GM12878 (cell line): Measurements from ENCODE around the gene PLEKHF1. TPM values are rescaled to one million over a fixed set of nuclear protein-coding genes. Genes with fewer than 3 reads are reported as not detected.
A peak's percentile ranks its signal among the peaks of the same experiment; 100 is the strongest.

Source experiments
- BACH1 ChIP-seq: fragments of 450-650 bp; IDR thresholded peaks from 2 replicates; pipeline ENCODE4 v1.6.1; 2017; ENCODE audit warnings: mild to moderate bottlenecking, borderline replicate concordance
- CBX3 ChIP-seq: fragments of 200-600 bp; sonication (generic); IDR thresholded peaks from 2 replicates; pipeline ENCODE4 v1.6.1; 2016; ENCODE audit warnings: low read depth, borderline replicate concordance
- CEBPZ ChIP-seq: fragments of 150-350 bp; IDR thresholded peaks from 2 replicates; pipeline ENCODE4 v1.6.1; 2016; ENCODE audit warnings: low read depth, low read length
- HDGF ChIP-seq: fragments of 450-650 bp; IDR thresholded peaks from 2 replicates; pipeline ENCODE4 v1.6.1; 2016; ENCODE audit warnings: antibody characterized with exemption
- MEF2A ChIP-seq: IDR thresholded peaks from 2 replicates; pipeline ENCODE4 v1.6.1; 2011; ENCODE audit warnings: low read depth, mild to moderate bottlenecking, low read length, moderate library complexity; ENCODE audit not compliant: insufficient read depth
- MEF2B ChIP-seq: fragments of 450-650 bp; IDR thresholded peaks from 2 replicates; pipeline ENCODE4 v1.6.1; 2018; ENCODE audit warnings: mild to moderate bottlenecking, moderate library complexity; ENCODE audit not compliant: partially characterized antibody, poor library complexity, severe bottlenecking
- PAX5 ChIP-seq: IDR thresholded peaks from 2 replicates; pipeline ENCODE4 v1.6.1; 2011; ENCODE audit warnings: low read depth, low read length, borderline replicate concordance
- PML ChIP-seq: IDR thresholded peaks from 2 replicates; pipeline ENCODE4 v1.6.1; 2012; ENCODE audit warnings: low read length, inconsistent platforms
- POLR2AphosphoS5 ChIP-seq: IDR thresholded peaks from 2 replicates; pipeline ENCODE4 v1.6.1; 2011; ENCODE audit warnings: mild to moderate bottlenecking, low read length, inconsistent platforms
- RELB ChIP-seq: fragments of 450-650 bp; IDR thresholded peaks from 2 replicates; pipeline ENCODE4 v1.6.1; 2017; ENCODE audit warnings: low read depth, mild to moderate bottlenecking, moderate library complexity
- SIX5 ChIP-seq: IDR thresholded peaks from 2 replicates; pipeline ENCODE4 v1.6.1; 2011; ENCODE audit warnings: mild to moderate bottlenecking, low read depth, low read length, moderate library complexity; ENCODE audit not compliant: severe bottlenecking
- SMARCA5 ChIP-seq: fragments of 450-650 bp; IDR thresholded peaks from 2 replicates; pipeline ENCODE4 v1.6.1; 2017; ENCODE audit warnings: mild to moderate bottlenecking
- SMC3 ChIP-seq: IDR thresholded peaks from 2 replicates; pipeline ENCODE4 v1.6.1; 2011; ENCODE audit warnings: low read length, improper control_type of control experiment, borderline replicate concordance
- SREBF1 ChIP-seq: IDR thresholded peaks from 2 replicates; pipeline ENCODE4 v1.6.1; 2012; ENCODE audit warnings: mild to moderate bottlenecking, low read length
- TARDBP ChIP-seq: IDR thresholded peaks from 2 replicates; pipeline ENCODE4 v1.6.1; 2016; ENCODE audit warnings: borderline replicate concordance
- ZNF24 ChIP-seq: fragments of 450-650 bp; IDR thresholded peaks from 2 replicates; pipeline ENCODE4 v1.6.1; 2017; ENCODE audit warnings: antibody characterized with exemption, mild to moderate bottlenecking
- ZNF592 ChIP-seq: fragments of 450-650 bp; IDR thresholded peaks from 2 replicates; pipeline ENCODE4 v1.6.1; 2017; ENCODE audit warnings: mild to moderate bottlenecking, moderate library complexity
- polyA plus RNA-seq, 11 experiments: library from polyadenylated mRNA; depleted of rRNA in 4 of 11; unstranded in 6 of 11; stranded (reverse) in 5 of 11; fragments of >200 nt; fragmentation: Nextera tagmentation in 4 of 11; fragmentation: Illumina TruSeq in 1 of 11; extraction: Ambion mirVana in 4 of 11; extraction: Trizol in 1 of 11; gene quantifications; 1 replicate in 1 of 11; 2 replicates in 10 of 11; pipeline versions ENCODE4 v1.2.1 to v1.2.3, GENCODE V29; 2011 to 2016; ENCODE audit warnings: inconsistent platforms in 2 of 11, missing spikeins in 2 of 11, low read depth in 1 of 11
- total RNA-seq, 4 experiments: library from RNA; depleted of rRNA in 3 of 4; stranded (reverse); fragments of >200 nt in 3 of 4; fragmentation: Illumina TruSeq in 1 of 4; extraction: Trizol in 1 of 4; gene quantifications; 2 replicates each; pipeline versions ENCODE4 v1.2.1 to v1.2.3, GENCODE V29; 2013 to 2021

The PLEKHF1 gene
- total and polyA plus RNA-seq, 10 of the 15 experiments (the other 5 are each of a cell fraction or from before 2014, with no cell fraction given) = 0.10 to 20.3 (median 15.3) TPM

DNA sequence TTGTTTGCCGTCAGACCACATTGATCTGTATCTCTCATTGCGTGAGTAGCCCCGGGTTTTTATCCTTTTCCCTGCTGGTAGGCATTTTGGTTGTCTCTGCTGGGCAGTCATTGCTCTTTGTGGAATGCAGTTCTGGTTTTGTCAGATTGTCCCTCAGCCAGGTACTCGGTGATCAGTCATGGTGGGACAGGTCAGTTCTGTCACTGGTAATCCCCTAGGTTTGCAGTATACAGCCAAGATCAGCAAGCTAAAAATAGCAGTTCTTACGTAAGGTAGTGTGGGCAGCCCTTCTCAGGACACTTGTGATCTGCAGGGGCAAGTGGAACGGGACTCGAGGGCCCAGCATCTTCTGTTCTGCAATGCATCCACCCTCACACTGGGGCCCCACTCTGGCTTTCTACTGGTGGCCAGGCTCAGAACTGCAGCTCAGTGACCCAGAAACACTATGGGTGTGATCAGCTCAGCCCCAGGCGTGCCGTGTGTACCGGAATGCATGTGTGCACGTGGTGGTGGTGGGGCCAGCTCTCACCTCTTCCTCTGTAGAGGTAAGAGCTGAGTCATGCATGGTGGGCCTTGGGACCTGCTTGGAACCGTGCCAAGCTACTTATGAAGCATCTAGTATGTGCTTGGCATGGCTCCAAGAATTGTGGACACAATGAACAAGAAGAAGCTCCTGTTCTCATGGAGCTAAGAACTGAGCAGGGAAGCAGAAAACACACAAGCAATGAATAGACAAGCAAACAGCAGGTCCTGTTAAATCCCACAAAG is 6.3 kb downstream of the PLEKHF1 start (continued):
- no peak for TF ChIP-seq SIX5
- TF ChIP-seq HDGF = peak; percentile 64; the same call in 1 of the 2 replicates
- peak; percentile 82 for TF ChIP-seq RELB
- TF ChIP-seq SMC3 = no peak
- no peak for TF ChIP-seq ZNF592
- TF ChIP-seq MEF2B = peak; percentile 72
- no peak; the same call in 1 of the 2 replicates for TF ChIP-seq PML
- peak; percentile 96 for TF ChIP-seq BACH1
- no peak for TF ChIP-seq SREBF1
- TF ChIP-seq MEF2A = peak; percentile 72; the same call in 1 of the 2 replicates
- no peak for TF ChIP-seq SMARCA5
- TF ChIP-seq TARDBP = peak; percentile 54; the same call in 1 of the 2 replicates
- no peak for TF ChIP-seq ZNF24
- TF ChIP-seq PAX5 = peak; percentile 90
- no peak for TF ChIP-seq CBX3
- TF ChIP-seq POLR2AphosphoS5 = 0 out of 2 replicates have a peak, but pooled peaks have one; percentile 39
- no peak for TF ChIP-seq CEBPZ
